Activated CD4-positive, alpha-beta T cell treated with anti-CD3 and anti-CD28 coated beads, Interleukin-2, amount 50 U/mL, for 1 hour (primary cell): ENCODE data around the gene TTC21B.

Source experiments
- DNase-seq: peaks from one replicate; pipeline ENCODE4 v3.0.0-alpha.2; 2020

Gene TTC21B

GRCh38 chr2:165920748-165921147 lies 32.8 kb downstream of the TTC21B start:
- DNase-seq, result no peak

- no peak for DNase-seq
Observed at GRCh38 chr2:165913636-165914035, 39.9 kb downstream of the TTC21B start.

- DNase-seq, result no peak
Observed at GRCh38 chr2:165911981-165912380, 41.6 kb downstream of the TTC21B start.

- DNase-seq, result no peak
Observed at GRCh38 chr2:165911231-165911630, 42.3 kb downstream of the TTC21B start.

DNA sequence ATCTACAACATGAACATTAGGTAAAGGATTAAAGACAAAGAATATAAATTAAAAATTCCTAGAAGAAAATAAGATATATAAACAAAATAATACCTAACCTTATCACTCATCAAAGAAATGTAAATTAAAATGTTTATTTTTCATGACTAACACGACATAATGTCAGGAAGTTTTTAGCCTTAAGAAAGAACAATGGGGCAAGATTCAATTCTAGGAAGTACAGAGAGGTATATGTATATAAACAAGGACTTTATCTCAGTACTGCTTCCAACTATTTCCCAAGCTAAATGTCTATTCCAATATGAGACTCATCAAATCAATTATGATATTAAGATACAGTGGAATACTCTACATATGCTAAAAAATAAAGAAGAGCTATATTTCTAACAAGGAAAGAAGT lies 44.1 kb downstream of the TTC21B start:
- no peak for DNase-seq

DNA sequence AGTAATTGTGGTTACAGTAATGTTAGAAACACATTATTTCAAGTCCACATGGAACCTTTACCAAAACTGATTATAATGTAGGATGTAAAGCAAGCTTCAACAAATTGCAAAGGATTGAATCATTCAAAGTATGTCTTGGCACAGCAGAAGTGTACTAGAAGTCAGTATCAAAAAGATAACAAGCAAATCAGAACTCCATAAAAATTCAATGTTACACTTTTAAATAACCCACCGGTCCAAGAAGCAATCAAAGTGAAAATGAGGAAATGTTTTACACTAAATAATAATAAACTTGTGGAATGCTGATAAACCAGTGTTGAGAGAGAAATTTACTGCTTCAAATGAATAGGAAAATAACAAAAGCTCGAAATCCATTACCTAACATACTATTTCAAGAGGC lies 47.7 kb downstream of the TTC21B start:
- no peak for DNase-seq

GRCh38 chr2:165905269-165905668 lies 48.3 kb downstream of the TTC21B start:
- DNase-seq, result no peak

DNA sequence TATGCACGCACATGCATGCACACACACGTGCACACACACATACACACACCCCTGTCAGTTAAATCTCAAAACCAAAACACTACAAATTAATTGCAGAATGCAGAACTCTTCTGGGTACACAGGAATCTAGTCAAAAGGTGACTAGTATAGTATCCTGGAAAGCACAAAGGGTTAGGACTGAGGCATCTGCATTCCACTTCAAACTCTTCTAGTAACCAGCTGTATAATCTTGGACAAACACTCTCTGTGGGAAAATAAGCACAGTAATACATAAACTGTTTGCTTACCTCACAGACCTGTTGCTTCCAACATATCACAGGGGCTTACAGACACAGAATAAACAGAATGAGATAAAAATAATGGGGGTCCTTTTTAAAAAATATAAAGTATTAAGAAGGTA lies 49.1 kb downstream of the TTC21B start:
- no peak for DNase-seq

GRCh38 chr2:165903406-165903805 lies 50.2 kb downstream of the TTC21B start:
- DNase-seq, result no peak

- DNase-seq, result no peak
Observed at GRCh38 chr2:165902934-165903333, 50.6 kb downstream of the TTC21B start.

GRCh38 chr2:165901620-165902298 lies 51.8 kb downstream of the TTC21B start:
- DNase-seq, result no peak

DNA sequence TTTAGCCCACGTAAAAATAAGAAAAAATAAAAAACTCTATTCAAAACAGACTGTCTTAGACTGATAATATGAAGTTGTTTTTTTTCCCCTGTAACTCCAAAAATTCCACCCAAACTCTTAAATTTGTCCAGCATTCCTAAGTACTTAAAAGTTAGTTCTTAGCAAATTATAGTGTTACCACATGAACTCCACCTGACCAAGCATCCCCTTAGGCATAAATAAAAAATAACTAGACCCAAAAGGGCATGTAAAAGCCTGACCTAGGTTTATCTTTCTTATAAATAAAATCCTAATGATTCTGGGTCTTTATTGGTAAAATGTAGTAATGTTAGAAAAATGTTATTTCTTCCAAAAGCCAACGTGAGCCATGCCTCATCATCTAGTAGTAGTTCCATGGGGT lies 54.3 kb downstream of the TTC21B start:
- DNase-seq, result no peak

- no peak for DNase-seq
Observed at GRCh38 chr2:165898381-165898780, 55.2 kb downstream of the TTC21B start.

DNA sequence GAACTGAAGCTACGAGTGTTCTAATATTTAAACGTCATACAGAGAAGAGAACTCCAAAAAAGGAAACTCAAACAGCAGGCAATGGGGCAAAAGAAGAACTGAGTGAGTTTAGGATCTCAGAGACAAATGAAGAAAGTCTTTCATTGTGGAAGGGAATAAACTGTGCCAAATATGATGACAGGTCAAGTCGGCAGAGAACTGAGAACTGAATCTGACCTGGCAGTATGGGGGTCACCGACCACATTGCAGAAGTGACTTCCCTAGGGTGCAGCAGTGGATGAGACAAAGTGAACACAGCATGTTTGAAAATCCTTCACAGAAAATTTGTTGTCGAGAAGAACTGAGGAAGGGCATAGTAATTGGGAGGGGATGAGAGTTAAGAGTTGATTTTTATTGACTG lies 55.9 kb downstream of the TTC21B start:
- DNase-seq, result no peak

- no peak for DNase-seq
Observed at GRCh38 chr2:165897074-165897473, 56.5 kb downstream of the TTC21B start.

GRCh38 chr2:165895974-165896373 lies 57.6 kb downstream of the TTC21B start:
- DNase-seq, result no peak

DNA sequence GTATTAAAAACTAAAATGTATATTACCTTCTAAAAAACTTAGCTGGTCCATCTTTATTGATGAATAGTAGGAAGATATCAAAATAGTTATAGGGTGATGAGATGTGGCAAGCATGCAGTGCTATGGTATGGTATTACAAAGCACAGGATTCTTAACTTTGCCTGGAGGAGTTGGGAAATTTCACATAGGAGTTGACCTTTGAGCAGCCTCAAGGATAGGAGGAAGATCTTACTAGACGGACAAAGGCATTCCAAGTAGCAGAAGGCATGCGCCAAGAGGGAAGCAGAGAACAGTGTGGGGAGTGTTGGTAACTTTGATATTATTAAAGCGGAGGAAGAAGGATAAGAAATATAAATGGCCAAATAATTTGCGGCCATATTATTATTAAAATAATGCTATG lies 60.0 kb downstream of the TTC21B start:
- no peak for DNase-seq

- no peak for DNase-seq
Observed at GRCh38 chr2:165892526-165892925, 61.0 kb downstream of the TTC21B start.

DNA sequence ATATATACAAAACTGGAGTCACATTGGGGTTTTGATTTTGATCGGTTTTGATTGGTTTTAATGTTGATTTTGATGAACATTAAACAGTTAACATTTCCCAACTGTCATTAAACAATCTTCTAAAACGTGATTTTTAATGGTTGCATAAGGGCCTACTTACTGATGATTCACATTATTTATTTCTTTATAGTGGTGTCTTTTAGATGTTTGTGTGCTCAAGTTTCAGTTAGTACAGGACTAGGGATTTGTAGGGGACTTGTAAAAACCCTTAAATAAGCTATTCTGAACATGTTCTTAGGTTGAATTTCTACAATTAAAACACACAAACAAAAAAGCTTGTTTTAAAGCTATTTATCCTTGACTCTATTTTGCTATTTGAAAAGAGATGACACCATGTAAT lies 61.6 kb downstream of the TTC21B start:
- no peak for DNase-seq

GRCh38 chr2:165891345-165891744 lies 62.2 kb downstream of the TTC21B start:
- DNase-seq, result no peak

- DNase-seq, result no peak
Observed at GRCh38 chr2:165889798-165890197, 63.8 kb downstream of the TTC21B start.

DNA sequence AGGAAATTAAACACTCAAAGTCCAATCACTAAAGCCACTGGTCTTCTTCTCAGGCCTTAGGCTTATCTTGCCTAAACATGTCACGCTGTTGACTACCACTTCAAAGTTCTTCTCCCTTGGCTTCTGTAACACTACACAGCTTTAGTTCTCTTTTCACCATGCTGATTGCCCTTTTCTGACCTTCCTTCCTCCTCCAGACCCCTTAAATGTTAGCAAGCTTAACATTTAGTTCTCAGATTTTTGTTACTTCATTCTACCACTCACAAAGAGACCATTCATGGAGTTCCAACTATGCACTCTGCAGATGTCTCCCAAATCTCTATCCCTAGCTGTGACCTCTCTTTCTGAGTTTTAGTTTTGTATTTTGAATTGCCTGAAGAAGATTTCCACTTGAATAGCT lies 64.4 kb downstream of the TTC21B start:
- DNase-seq, result no peak

- no peak for DNase-seq
Observed at GRCh38 chr2:165888171-165888570, 65.4 kb downstream of the TTC21B start.

DNA sequence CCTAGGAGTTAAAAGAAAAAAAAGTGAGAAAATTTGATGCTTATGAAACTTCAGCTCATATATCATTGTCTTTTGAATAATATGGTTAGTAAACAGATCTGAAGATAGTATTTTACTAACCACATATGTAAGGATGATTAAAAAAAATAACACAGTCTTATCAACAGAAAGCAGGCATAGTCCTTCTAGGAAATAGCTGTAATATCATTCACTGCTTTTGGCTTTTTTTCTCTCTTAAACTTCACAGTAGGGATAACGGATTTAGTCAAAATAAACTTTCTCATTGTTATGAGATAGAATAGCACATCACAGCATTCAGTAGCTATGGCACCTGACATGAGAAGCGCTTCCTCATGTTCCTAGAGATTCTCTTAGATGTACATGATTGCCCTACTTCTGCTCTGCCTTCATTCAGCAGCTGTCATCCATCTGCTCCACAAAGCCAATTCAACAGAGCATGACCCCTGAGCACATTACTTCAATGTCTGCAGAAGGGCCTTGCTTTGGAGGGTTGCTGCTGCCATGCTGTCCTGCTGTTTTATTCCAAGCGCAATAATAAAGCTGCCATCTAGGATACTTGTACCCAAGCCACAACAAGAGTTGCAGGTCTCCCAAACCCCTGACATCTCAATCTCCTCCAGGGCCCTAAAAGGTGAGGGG lies 67.0 kb downstream of the TTC21B start:
- DNase-seq, result no peak
